ENCODE results near the gene LGR6.

Gene LGR6

GRCh38 chr1:202154766-202155477 is 38.7 kb upstream of the LGR6 start:
- peak; percentile 66 for DNase-seq (ENCODE audit: low read depth, low spot score)
- TF ChIP-seq YY1 (IDR thresholded peaks at IDR 0.05; ENCODE audit: insufficient read depth, insufficient read length) (no peak), SUZ12 (IDR thresholded peaks at IDR 0.05; ENCODE audit: extremely low read depth, insufficient read depth, insufficient read length) (no peak), ZNF274 (IDR thresholded peaks at IDR 0.05; ENCODE audit: low read depth, low read length) (no peak)
- H3K9ac ChIP-seq (ENCODE audit: insufficient read length, low read depth), result no peak overlapping the region
- no peaks in the 10 kb centered on the region for H3K27me3 ChIP-seq (ENCODE audit: insufficient read depth, insufficient read length)
- no peaks in the 10 kb centered on the region for H3K9me3 ChIP-seq (ENCODE audit: insufficient read depth, low read length)
- peaks cover 19% of the 10 kb centered on the region for H3K4me1 ChIP-seq (ENCODE audit: insufficient read depth, insufficient read length)
- H3K36me3 ChIP-seq (ENCODE audit: insufficient read depth, insufficient read length, low read length), result no peaks in the 10 kb centered on the region
- no peak overlapping the region for H3K4me3 ChIP-seq (ENCODE audit: insufficient read length, low read depth)

GRCh38 chr1:202155478-202156021 is 38.0 kb upstream of the LGR6 start:
- H3K4me1 ChIP-seq (ENCODE audit: insufficient read depth, insufficient read length), result peaks cover 25% of the 10 kb centered on the region
- H3K36me3 ChIP-seq (ENCODE audit: insufficient read depth, insufficient read length, low read length), result no peaks in the 10 kb centered on the region
- H3K9me3 ChIP-seq (ENCODE audit: insufficient read depth, low read length), result no peaks in the 10 kb centered on the region
- no peak overlapping the region for H3K9ac ChIP-seq (ENCODE audit: insufficient read length, low read depth)
- no peak overlapping the region for H3K4me3 ChIP-seq (ENCODE audit: insufficient read length, low read depth)
- no peak for TF ChIP-seq ZNF274 (IDR thresholded peaks at IDR 0.05; ENCODE audit: low read depth, low read length)
- TF ChIP-seq SUZ12 (IDR thresholded peaks at IDR 0.05; ENCODE audit: extremely low read depth, insufficient read depth, insufficient read length), result no peak
- TF ChIP-seq YY1 (IDR thresholded peaks at IDR 0.05; ENCODE audit: insufficient read depth, insufficient read length), result no peak
- no peak for DNase-seq (ENCODE audit: low read depth, low spot score)
- no peaks in the 10 kb centered on the region for H3K27me3 ChIP-seq (ENCODE audit: insufficient read depth, insufficient read length)

GRCh38 chr1:202156590-202156989 is 37.0 kb upstream of the LGR6 start:
- TF ChIP-seq ZNF274 (IDR thresholded peaks at IDR 0.05; ENCODE audit: low read depth, low read length) (no peak), YY1 (IDR thresholded peaks at IDR 0.05; ENCODE audit: insufficient read depth, insufficient read length) (no peak), SUZ12 (IDR thresholded peaks at IDR 0.05; ENCODE audit: extremely low read depth, insufficient read depth, insufficient read length) (no peak)
- Histone ChIP-seq H3K9me3 (ENCODE audit: insufficient read depth, low read length) (no peaks in the 10 kb centered on the region), H3K4me1 (ENCODE audit: insufficient read depth, insufficient read length) (peaks cover 33% of the 10 kb centered on the region), H3K36me3 (ENCODE audit: insufficient read depth, insufficient read length, low read length) (no peaks in the 10 kb centered on the region), H3K4me3 (ENCODE audit: insufficient read length, low read depth) (no peak overlapping the region), H3K9ac (ENCODE audit: insufficient read length, low read depth) (peak overlapping the region; percentile 24), H3K27me3 (ENCODE audit: insufficient read depth, insufficient read length) (no peaks in the 10 kb centered on the region)
- no peak for DNase-seq (ENCODE audit: low read depth, low spot score)

GRCh38 chr1:202157945-202158344 is 35.7 kb upstream of the LGR6 start:
- H3K36me3 ChIP-seq (ENCODE audit: insufficient read depth, insufficient read length, low read length), result no peaks in the 10 kb centered on the region
- no peak overlapping the region for H3K4me3 ChIP-seq (ENCODE audit: insufficient read length, low read depth)
- no peak for DNase-seq (ENCODE audit: low read depth, low spot score)
- no peaks in the 10 kb centered on the region for H3K27me3 ChIP-seq (ENCODE audit: insufficient read depth, insufficient read length)
- H3K4me1 ChIP-seq (ENCODE audit: insufficient read depth, insufficient read length), result peaks cover 47% of the 10 kb centered on the region
- no peaks in the 10 kb centered on the region for H3K9me3 ChIP-seq (ENCODE audit: insufficient read depth, low read length)
- TF ChIP-seq ZNF274 (IDR thresholded peaks at IDR 0.05; ENCODE audit: low read depth, low read length), result no peak
- no peak for TF ChIP-seq SUZ12 (IDR thresholded peaks at IDR 0.05; ENCODE audit: extremely low read depth, insufficient read depth, insufficient read length)
- no peak for TF ChIP-seq YY1 (IDR thresholded peaks at IDR 0.05; ENCODE audit: insufficient read depth, insufficient read length)
- H3K9ac ChIP-seq (ENCODE audit: insufficient read length, low read depth), result no peak overlapping the region

GRCh38 chr1:202158810-202159533 is 34.6 kb upstream of the LGR6 start:
- peaks cover 56% of the 10 kb centered on the region for H3K4me1 ChIP-seq (ENCODE audit: insufficient read depth, insufficient read length)
- DNase-seq (ENCODE audit: low read depth, low spot score), result no peak
- no peak for TF ChIP-seq YY1 (IDR thresholded peaks at IDR 0.05; ENCODE audit: insufficient read depth, insufficient read length)
- TF ChIP-seq SUZ12 (IDR thresholded peaks at IDR 0.05; ENCODE audit: extremely low read depth, insufficient read depth, insufficient read length), result no peak
- no peak for TF ChIP-seq ZNF274 (IDR thresholded peaks at IDR 0.05; ENCODE audit: low read depth, low read length)
- H3K27me3 ChIP-seq (ENCODE audit: insufficient read depth, insufficient read length), result no peaks in the 10 kb centered on the region
- no peaks in the 10 kb centered on the region for H3K9me3 ChIP-seq (ENCODE audit: insufficient read depth, low read length)
- no peaks in the 10 kb centered on the region for H3K36me3 ChIP-seq (ENCODE audit: insufficient read depth, insufficient read length, low read length)
- no peak overlapping the region for H3K9ac ChIP-seq (ENCODE audit: insufficient read length, low read depth)
- H3K4me3 ChIP-seq (ENCODE audit: insufficient read length, low read depth), result no peak overlapping the region

GRCh38 chr1:202159534-202160371 is 33.8 kb upstream of the LGR6 start:
- Histone ChIP-seq H3K9ac (ENCODE audit: insufficient read length, low read depth) (no peak overlapping the region), H3K4me1 (ENCODE audit: insufficient read depth, insufficient read length) (peaks cover 58% of the 10 kb centered on the region), H3K36me3 (ENCODE audit: insufficient read depth, insufficient read length, low read length) (no peaks in the 10 kb centered on the region), H3K9me3 (ENCODE audit: insufficient read depth, low read length) (no peaks in the 10 kb centered on the region), H3K27me3 (ENCODE audit: insufficient read depth, insufficient read length) (no peaks in the 10 kb centered on the region), H3K4me3 (ENCODE audit: insufficient read length, low read depth) (no peak overlapping the region)
- DNase-seq (ENCODE audit: low read depth, low spot score), result no peak
- no peak for TF ChIP-seq ZNF274 (IDR thresholded peaks at IDR 0.05; ENCODE audit: low read depth, low read length)
- no peak for TF ChIP-seq YY1 (IDR thresholded peaks at IDR 0.05; ENCODE audit: insufficient read depth, insufficient read length)
- TF ChIP-seq SUZ12 (IDR thresholded peaks at IDR 0.05; ENCODE audit: extremely low read depth, insufficient read depth, insufficient read length), result no peak

All from NT2/D1 (cell line).